ENCODE measurements around the gene ERBB2. TPM values are rescaled to one million over a fixed set of nuclear protein-coding genes. Genes with fewer than 3 reads are reported as not detected.

ERBB2 gene
- total and polyA plus RNA-seq, 2 experiments from 2014 or later: 46.2 to 196 TPM

DNA sequence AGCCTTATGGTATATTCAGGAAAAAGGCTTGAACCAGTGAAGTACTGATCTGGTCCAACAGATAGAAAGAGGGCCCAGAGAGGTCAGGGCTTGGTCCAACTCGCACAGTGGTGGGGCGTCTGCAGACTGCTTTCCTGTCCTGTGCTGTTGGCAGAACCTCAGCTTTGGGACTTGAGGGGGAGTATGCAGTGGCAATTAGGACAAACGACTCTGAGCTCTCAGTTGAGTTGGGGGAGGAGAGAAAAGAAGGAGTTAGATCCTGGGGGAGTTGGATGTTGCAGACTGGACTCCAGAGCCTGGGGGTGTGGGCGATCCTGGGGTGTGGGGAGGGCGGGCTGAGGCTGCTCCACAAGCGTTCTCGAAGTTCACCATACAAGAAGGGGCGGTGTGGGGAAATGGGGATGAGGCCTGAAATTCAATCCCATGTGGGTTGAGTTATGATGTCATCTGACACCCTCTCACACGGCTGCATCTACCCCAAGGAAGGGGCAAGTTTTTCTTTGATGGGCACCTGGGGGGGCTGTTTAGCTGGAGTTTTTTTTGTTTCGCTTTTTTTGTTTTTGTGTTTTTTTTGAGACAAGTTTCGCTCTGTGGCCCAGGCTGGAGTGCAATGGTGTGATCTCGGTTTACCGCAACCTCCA, 52.5 kb downstream of the ERBB2 start:
- peak; percentile 36; the same call in 1 of the 2 replicates for TF ChIP-seq CREB1 (CRISPR knock-in tag; IDR thresholded peaks at IDR 0.05; ENCODE audit: low read depth)
- TF ChIP-seq EZH2 (IDR thresholded peaks at IDR 0.05; ENCODE audit: low read depth, unreplicated experiment): no peak
- TF ChIP-seq NANOG (IDR thresholded peaks at IDR 0.05; ENCODE audit: borderline replicate concordance): no peak
- TF ChIP-seq ZNF114 (CRISPR knock-in tag; IDR thresholded peaks at IDR 0.05): no peak
- Mint-ChIP-seq H3K36me3 (ENCODE audit: low read depth) (peaks cover 1% of the 10 kb centered on the region; the same call in 1 of the 3 replicates), H3K27me3 (ENCODE audit: insufficient read depth, low read depth, poor library complexity) (peaks cover 28% of the 10 kb centered on the region), H3K9me3 (no peaks in the 10 kb centered on the region; the same call in 2 of the 3 replicates), H3K27ac (no peak overlapping the region), H3K4me1 (peaks cover 45% of the 10 kb centered on the region), H3K4me3 (peak overlapping the region; percentile 21; the same call in 1 of the 3 replicates)
- peak; percentile 42 for DNase-seq (ENCODE audit: low spot score)
- H3K9me2 ChIP-seq (ENCODE audit: insufficient read depth): no peaks in the 10 kb centered on the region
- ATAC-seq: no peak
- peaks cover 14% of the 10 kb centered on the region for H3F3A ChIP-seq (replicated peaks; ENCODE audit: low read depth)
- H3K36me3 ChIP-seq (ENCODE audit: insufficient read depth): no peaks in the 10 kb centered on the region
- H3K4me1 ChIP-seq (ENCODE audit: insufficient read depth): peaks cover 20% of the 10 kb centered on the region; the same call in 1 of the 2 replicates
- no peak overlapping the region for H3K4me3 ChIP-seq
- H4K20me1 ChIP-seq (replicated peaks; ENCODE audit: insufficient read depth): no peaks in the 10 kb centered on the region
- H3K79me2 ChIP-seq (replicated peaks; ENCODE audit: insufficient read depth): no peaks in the 10 kb centered on the region
- peak overlapping the region; percentile 49; the same call in 1 of the 2 replicates for H3K4me2 ChIP-seq
- peaks cover 18% of the 10 kb centered on the region for H3K27me3 ChIP-seq (ENCODE audit: insufficient read depth)
- H3K27ac ChIP-seq (ENCODE audit: low read depth): no peak overlapping the region
- H2AFZ ChIP-seq: no peak overlapping the region; the same call in 1 of the 2 replicates

DNA sequence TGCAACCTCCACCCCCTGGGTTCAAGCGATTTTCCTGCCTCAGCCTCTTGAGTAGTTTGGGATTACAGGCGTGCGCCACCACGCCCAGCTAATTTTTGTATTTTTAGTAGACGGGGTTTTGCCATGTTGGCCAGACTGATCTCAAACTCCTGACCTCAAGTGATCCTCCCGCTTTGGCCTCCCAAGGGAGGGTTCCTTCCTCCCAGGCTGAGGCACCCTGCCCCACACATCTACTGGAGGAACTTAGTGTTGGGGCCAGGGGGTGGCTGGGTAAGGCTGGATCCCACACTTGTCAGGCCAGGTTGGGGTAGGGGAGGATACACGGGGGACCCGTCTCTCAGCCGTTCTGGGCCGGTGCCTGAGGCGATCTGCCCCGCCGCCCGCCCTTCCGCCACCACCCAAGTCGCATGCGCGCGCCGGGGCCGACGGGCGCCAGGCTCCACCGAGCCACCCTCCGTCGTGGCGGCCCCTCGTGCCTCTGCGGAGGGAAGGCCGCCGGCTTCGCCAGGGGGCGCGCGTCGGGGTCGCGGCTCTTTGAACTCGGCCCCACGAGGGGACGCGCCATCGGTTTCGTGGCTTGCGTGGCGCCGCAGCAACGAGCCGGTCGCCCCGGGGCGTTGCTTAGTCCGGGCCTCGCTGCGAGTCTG, 53.8 kb downstream of the ERBB2 start:
- TF ChIP-seq, protein P1, sequence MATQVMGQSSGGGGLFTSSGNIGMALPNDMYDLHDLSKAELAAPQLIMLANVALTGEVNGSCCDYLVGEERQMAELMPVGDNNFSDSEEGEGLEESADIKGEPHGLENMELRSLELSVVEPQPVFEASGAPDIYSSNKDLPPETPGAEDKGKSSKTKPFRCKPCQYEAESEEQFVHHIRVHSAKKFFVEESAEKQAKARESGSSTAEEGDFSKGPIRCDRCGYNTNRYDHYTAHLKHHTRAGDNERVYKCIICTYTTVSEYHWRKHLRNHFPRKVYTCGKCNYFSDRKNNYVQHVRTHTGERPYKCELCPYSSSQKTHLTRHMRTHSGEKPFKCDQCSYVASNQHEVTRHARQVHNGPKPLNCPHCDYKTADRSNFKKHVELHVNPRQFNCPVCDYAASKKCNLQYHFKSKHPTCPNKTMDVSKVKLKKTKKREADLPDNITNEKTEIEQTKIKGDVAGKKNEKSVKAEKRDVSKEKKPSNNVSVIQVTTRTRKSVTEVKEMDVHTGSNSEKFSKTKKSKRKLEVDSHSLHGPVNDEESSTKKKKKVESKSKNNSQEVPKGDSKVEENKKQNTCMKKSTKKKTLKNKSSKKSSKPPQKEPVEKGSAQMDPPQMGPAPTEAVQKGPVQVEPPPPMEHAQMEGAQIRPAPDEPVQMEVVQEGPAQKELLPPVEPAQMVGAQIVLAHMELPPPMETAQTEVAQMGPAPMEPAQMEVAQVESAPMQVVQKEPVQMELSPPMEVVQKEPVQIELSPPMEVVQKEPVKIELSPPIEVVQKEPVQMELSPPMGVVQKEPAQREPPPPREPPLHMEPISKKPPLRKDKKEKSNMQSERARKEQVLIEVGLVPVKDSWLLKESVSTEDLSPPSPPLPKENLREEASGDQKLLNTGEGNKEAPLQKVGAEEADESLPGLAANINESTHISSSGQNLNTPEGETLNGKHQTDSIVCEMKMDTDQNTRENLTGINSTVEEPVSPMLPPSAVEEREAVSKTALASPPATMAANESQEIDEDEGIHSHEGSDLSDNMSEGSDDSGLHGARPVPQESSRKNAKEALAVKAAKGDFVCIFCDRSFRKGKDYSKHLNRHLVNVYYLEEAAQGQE (IDR thresholded peaks at IDR 0.05; ENCODE audit: unreplicated experiment): no peak
- TF ChIP-seq, protein P2, sequence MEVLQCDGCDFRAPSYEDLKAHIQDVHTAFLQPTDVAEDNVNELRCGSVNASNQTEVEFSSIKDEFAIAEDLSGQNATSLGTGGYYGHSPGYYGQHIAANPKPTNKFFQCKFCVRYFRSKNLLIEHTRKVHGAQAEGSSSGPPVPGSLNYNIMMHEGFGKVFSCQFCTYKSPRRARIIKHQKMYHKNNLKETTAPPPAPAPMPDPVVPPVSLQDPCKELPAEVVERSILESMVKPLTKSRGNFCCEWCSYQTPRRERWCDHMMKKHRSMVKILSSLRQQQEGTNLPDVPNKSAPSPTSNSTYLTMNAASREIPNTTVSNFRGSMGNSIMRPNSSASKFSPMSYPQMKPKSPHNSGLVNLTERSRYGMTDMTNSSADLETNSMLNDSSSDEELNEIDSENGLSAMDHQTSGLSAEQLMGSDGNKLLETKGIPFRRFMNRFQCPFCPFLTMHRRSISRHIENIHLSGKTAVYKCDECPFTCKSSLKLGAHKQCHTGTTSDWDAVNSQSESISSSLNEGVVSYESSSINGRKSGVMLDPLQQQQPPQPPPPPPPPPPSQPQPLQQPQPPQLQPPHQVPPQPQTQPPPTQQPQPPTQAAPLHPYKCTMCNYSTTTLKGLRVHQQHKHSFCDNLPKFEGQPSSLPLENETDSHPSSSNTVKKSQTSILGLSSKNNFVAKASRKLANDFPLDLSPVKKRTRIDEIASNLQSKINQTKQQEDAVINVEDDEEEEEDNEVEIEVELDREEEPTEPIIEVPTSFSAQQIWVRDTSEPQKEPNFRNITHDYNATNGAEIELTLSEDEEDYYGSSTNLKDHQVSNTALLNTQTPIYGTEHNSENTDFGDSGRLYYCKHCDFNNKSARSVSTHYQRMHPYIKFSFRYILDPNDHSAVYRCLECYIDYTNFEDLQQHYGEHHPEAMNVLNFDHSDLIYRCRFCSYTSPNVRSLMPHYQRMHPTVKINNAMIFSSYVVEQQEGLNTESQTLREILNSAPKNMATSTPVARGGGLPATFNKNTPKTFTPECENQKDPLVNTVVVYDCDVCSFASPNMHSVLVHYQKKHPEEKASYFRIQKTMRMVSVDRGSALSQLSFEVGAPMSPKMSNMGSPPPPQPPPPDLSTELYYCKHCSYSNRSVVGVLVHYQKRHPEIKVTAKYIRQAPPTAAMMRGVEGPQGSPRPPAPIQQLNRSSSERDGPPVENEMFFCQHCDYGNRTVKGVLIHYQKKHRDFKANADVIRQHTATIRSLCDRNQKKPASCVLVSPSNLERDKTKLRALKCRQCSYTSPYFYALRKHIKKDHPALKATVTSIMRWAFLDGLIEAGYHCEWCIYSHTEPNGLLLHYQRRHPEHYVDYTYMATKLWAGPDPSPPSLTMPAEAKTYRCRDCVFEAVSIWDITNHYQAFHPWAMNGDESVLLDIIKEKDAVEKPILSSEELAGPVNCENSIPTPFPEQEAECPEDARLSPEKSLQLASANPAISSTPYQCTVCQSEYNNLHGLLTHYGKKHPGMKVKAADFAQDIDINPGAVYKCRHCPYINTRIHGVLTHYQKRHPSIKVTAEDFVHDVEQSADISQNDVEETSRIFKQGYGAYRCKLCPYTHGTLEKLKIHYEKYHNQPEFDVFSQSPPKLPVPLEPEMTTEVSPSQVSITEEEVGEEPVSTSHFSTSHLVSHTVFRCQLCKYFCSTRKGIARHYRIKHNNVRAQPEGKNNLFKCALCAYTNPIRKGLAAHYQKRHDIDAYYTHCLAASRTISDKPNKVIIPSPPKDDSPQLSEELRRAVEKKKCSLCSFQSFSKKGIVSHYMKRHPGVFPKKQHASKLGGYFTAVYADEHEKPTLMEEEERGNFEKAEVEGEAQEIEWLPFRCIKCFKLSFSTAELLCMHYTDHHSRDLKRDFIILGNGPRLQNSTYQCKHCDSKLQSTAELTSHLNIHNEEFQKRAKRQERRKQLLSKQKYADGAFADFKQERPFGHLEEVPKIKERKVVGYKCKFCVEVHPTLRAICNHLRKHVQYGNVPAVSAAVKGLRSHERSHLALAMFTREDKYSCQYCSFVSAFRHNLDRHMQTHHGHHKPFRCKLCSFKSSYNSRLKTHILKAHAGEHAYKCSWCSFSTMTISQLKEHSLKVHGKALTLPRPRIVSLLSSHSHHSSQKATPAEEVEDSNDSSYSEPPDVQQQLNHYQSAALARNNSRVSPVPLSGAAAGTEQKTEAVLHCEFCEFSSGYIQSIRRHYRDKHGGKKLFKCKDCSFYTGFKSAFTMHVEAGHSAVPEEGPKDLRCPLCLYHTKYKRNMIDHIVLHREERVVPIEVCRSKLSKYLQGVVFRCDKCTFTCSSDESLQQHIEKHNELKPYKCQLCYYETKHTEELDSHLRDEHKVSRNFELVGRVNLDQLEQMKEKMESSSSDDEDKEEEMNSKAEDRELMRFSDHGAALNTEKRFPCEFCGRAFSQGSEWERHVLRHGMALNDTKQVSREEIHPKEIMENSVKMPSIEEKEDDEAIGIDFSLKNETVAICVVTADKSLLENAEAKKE (CRISPR knock-in tag; IDR thresholded peaks at IDR 0.05): no peak
- TF ChIP-seq, protein P3, sequence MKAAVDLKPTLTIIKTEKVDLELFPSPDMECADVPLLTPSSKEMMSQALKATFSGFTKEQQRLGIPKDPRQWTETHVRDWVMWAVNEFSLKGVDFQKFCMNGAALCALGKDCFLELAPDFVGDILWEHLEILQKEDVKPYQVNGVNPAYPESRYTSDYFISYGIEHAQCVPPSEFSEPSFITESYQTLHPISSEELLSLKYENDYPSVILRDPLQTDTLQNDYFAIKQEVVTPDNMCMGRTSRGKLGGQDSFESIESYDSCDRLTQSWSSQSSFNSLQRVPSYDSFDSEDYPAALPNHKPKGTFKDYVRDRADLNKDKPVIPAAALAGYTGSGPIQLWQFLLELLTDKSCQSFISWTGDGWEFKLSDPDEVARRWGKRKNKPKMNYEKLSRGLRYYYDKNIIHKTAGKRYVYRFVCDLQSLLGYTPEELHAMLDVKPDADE (IDR thresholded peaks at IDR 0.05): no peak
- no peak for TF ChIP-seq POLR2AphosphoS5 (IDR thresholded peaks at IDR 0.05; ENCODE audit: low read depth)
- no peak for TF ChIP-seq CREB1 (CRISPR knock-in tag; IDR thresholded peaks at IDR 0.05; ENCODE audit: low read depth)
- Histone ChIP-seq H3K4me3 (peak overlapping the region; percentile 86), H3K4me1 (ENCODE audit: insufficient read depth) (peaks cover 20% of the 10 kb centered on the region; the same call in 1 of the 2 replicates), H3K27ac (ENCODE audit: low read depth) (no peak overlapping the region), H3K79me2 (replicated peaks; ENCODE audit: insufficient read depth) (no peaks in the 10 kb centered on the region), H2AFZ (peak overlapping the region; percentile 84), H3K36me3 (ENCODE audit: insufficient read depth) (no peaks in the 10 kb centered on the region), H3F3A (replicated peaks; ENCODE audit: low read depth) (peaks cover 14% of the 10 kb centered on the region), H3K9me2 (ENCODE audit: insufficient read depth) (no peaks in the 10 kb centered on the region), H3K27me3 (ENCODE audit: insufficient read depth) (peaks cover 18% of the 10 kb centered on the region), H4K20me1 (replicated peaks; ENCODE audit: insufficient read depth) (no peaks in the 10 kb centered on the region), H3K4me2 (peak overlapping the region; percentile 89)
- H3K4me3 Mint-ChIP-seq: peak overlapping the region; percentile 65
- H3K27me3 Mint-ChIP-seq (ENCODE audit: insufficient read depth, low read depth, poor library complexity): peaks cover 33% of the 10 kb centered on the region
- no peaks in the 10 kb centered on the region for H3K36me3 Mint-ChIP-seq (ENCODE audit: low read depth)
- H3K9me3 Mint-ChIP-seq: no peaks in the 10 kb centered on the region; the same call in 2 of the 3 replicates
- ATAC-seq (peak; percentile 40), DNase-seq (ENCODE audit: low spot score) (peak; percentile 69)
- H3K27ac Mint-ChIP-seq: no peak overlapping the region
- peaks cover 45% of the 10 kb centered on the region for H3K4me1 Mint-ChIP-seq

Data from GM23338 (cell line).